DMS53 treated with DMSO at 0.1 percent for 48 hours (cell line): ENCODE data around the gene CORIN.

Experiments
- DNase-seq: peaks from one replicate; lab custom pipeline; 2025; ENCODE audit not compliant: unreplicated experiment; lab: John Stamatoyannopoulos, UW

Gene CORIN

DNA sequence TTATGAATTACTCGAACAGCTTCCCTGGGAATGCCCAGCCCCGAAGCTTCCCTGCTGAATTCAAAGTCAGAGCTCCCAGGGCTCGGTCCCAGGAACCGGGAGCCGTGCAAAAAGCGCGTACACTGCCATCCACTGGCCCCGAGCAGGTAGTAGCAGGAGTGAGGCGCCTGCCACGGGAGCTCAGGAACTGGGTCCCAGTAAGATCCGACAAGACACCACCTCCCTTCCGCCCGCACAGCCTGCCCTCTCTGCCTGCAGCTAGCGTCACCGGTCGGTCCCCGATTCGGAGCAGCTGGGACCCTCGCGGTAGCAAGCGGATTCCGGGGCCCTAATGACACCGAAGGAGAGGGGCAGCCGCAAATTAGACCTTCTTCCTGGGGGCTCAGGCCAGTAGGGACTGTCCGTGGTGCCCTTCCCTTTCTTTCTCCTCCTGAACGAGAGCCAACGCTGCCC lies 1.2 kb downstream of the CORIN start:
- DNase-seq = peak; percentile 94

DNA sequence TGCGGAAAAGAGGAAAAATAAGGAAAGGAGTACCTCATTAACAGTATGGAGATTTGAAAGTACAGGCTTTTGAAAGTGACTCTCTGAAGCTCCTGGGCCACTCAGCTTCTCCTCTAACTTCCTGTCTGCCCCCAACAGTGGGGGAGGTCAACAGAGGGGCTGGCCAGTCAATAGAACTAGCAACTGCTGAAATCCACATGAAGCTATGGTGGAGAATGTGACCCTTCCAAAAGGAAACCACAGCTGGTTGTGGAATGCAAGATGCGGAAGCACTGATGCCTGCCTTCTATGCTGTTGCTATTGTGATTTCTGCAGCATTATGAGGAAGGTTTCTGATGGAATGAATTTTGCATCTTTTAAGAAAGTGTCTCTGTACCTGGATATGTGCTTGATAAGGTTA lies 2.4 kb downstream of the CORIN start:
- DNase-seq = no peak

- peak; percentile 44 for DNase-seq
These were observed 6.7 kb downstream of the CORIN start for GRCh38 chr4:47831026-47831679.

GRCh38 chr4:47830265-47831025 lies 7.4 kb downstream of the CORIN start:
- peak; percentile 58 for DNase-seq

DNA sequence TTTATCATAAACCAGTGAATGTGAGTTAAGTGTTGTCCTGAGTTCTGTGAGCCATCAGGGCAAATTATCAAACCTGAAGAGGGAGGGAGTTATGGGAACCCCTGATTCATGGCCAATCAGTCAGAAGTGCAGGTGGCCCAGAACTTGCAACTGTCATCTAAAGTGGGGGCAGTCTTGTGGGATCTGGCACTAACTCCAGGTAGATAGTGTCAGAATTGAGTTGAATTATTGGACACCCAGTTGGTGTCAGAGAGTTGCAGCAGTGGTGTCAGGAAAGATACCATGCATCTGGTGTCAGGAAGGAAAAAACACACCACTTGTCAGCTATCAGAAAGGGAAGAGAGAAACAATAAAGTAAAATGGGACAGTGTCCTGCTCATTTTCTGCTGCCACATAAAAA lies 8.4 kb downstream of the CORIN start:
- no peak for DNase-seq

- no peak for DNase-seq
These were observed 10.4 kb downstream of the CORIN start for GRCh38 chr4:47827343-47828047.

GRCh38 chr4:47824840-47825239 lies 13.0 kb downstream of the CORIN start:
- DNase-seq = no peak

- DNase-seq = no peak
These were observed 18.7 kb downstream of the CORIN start for GRCh38 chr4:47819178-47819577.

DNA sequence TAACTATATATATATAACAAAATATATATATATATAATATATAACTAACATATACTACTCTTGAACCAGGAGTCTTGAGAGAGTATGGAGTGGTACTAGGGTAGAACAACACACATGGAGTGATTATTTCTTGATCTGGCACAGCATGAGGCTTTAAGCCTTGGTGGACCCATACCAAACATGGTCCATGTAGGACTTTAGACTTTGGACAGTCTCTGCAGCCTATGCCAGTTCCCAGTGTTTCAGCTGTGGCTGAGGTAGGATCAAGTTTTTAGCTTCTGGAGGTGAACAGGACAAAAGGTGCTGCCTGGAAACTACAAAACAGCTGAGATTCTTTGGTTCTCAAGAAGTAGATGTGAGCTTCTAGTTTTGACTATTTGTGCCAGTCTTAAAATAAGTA lies 20.6 kb downstream of the CORIN start:
- no peak for DNase-seq

DNA sequence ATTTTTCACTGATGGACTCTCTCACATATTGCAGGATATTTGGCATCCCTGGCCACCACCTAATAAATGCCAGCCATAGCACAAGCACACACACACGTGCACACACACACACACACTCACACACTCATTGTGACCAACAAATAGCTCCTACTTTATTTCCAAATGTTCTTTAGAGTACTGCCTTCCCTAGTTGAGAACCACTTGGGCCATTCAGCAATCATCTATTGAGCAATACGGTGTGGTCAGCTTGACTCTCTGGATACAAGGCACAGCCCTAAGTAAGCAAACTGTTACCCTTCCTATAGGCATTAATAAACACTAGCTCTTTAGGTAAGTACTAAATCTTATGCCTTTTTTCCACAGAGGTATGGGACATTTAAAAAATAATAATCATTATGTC lies 21.1 kb downstream of the CORIN start:
- no peak for DNase-seq

GRCh38 chr4:47814618-47815295 lies 23.1 kb downstream of the CORIN start:
- DNase-seq = no peak

DNA sequence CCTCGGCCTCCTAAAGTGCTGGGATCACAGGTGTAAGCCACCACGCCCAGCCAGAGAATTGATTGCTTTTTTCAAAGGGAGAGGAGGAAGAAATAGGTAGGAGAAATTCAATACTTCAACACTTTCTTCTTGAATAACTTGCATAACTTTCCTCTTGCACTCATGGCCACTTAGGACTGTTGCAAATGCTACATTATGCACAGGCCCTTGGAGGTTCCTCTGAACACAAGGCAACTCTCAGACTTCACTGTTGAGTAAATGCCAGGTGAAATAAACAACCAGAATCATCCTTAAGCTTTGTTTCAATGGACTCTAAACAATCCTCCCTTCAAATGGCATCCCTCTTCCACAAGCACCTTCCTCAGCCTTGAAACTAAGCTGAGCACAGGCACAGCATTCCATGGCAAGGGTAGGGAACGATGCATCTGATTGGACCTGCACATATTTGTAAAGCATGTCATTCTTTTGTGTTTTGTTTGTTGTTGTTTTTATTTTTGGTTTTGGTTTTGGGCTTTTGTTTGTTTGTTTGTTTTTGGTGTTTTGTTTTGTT lies 28.1 kb downstream of the CORIN start:
- DNase-seq = no peak

- DNase-seq = no peak
These were observed 33.3 kb downstream of the CORIN start for GRCh38 chr4:47804598-47804997.

DNA sequence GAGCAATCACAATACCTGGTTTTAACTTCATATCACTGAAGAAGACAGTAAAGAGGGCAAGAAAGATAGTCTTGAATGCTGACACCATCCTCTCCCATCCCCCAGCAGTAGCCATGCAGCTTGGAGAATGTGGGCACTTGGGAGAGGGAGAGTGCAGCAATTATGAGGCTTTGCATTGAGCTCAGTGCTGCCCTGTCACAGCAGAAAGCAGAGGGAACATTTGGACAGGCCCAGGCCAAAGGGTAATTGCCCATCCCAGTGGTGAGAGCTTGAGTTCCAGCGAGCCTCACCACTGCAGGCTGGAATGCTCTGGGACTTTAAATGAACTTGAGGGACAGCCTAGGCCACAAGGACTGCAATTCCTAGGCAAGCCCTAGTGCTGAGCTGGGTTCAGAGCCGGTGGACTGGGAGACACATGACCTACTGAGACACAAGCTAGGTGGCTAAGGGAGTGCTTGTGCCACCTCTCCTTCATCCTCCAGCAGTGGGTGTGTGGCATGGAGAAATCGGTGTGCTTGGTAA lies 36.3 kb downstream of the CORIN start:
- DNase-seq = no peak

DNA sequence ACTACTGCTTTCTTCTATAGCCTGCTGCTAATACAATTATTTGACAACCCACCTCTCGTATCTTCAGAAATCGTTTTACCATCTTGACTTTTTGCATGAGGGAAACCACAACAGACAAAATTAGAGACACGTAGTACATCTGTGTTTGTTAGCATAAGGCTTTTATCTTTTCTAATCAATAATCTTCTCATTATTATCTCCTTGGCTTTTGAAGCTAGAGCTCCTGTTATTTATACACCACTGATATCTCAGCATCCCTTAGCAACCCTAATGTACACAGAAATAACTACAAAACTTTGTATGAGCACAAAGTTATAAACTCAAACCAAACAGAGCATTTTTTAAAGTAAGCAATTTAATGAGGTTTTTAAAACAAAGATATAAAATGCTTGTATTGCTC lies 39.7 kb downstream of the CORIN start:
- DNase-seq = no peak

DNA sequence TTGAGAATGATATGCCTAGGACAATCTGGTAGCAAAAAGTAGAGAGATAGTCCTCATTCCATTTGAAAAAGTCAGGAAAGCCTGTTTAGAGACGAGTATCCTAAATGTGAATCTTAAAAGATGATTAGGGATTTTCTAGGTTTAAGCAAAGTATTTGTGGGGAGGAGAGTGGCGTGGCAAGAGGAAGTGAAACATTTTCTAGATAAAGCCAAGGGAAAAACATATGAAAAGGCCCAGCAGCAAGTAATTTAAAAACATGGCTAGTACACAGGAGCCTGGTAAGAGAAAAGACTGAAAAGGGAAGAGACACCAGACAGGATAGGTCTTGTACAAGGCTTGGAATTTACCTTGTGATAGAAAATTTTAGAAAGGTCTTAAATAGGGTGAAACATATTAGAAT lies 45.9 kb downstream of the CORIN start:
- no peak for DNase-seq

DNA sequence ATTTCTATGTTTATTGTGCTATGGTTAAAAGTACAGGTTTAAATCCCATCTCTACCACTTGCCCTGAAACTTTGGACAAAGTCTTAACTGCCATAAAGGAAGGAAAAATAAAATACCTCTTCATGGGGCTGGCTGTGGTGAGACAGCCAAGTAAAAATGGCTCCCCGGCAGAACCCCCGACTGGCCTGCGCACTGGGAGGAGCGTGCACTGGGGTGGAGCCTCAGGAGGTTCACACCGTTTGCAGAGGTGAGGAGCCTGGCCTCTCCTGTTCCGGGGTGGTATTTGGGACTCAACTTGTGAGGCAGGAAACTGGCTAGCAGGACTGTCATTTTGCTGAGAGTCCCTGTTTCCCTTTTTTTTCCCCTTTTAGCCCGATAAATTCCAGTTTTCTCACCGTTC lies 47.8 kb downstream of the CORIN start:
- DNase-seq = no peak

- DNase-seq = no peak
These were observed 49.7 kb downstream of the CORIN start for GRCh38 chr4:47788126-47788525.

DNA sequence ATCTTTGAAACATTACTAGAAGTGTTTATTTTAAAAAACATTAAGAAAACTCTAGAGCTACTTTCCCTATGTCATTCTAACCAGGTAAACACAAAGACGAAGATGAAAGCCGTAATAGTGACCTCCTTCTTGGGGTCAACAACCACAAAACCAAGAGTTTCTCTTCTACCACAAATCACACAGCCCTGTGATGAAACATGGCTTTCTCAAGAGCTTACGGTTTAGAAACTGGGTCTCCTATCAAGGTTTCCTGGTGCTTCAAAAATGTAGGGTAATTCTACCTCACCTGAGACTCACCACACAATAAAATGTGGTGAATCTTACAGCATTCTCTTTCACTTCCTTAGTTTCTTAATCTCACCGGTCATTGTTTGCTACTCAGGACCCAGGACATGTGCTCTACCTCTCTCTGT lies 50.9 kb downstream of the CORIN start:
- DNase-seq = no peak

- no peak for DNase-seq
These were observed 52.7 kb downstream of the CORIN start for GRCh38 chr4:47785153-47785552.

- no peak for DNase-seq
These were observed 53.6 kb downstream of the CORIN start for GRCh38 chr4:47784222-47784621.
